K562 (cell line): ENCODE results near the gene PELI2. TPM values are rescaled to one million over a fixed set of nuclear protein-coding genes. Genes with fewer than 3 reads are reported as not detected.

ENCODE experiments used
- ATAC-seq: fragments of 200-7000 bp; cut with Tn5 transposase; 3 replicates; pipeline ENCODE4 v1.9.1; 2020; ENCODE audit warnings: moderate library complexity
- BruUV-seq: library from RNA; stranded (reverse); fragments of 400-500 nt; replicated peaks from 2 replicates; lab custom pipeline; 2021; lab: Mats Ljungman, UMichigan
- CTCF ChIA-PET: fragments of 300-600 bp; formaldehyde crosslinking; extraction: SDS; loops from one replicate; lab custom pipeline; 2021; ENCODE audit warnings: low intra/inter-chr PET ratio; lab: Yijun Ruan, JAX
- POLR2A ChIA-PET: fragments of 300-600, 350-650 bp; sonication (Branson Sonifier 250); formaldehyde crosslinking; extraction: SDS; loops from one replicate; lab custom pipeline; 2021; ENCODE audit warnings: antibody characterized with exemption, inconsistent platforms; lab: Yijun Ruan, JAX
- DNase-seq, 4 experiments: peaks; one replicate each; pipeline versions ENCODE4 v3.0.0 to v3.0.0-alpha.2; 2011 to 2018; ENCODE audit warnings: low spot score in 3 of 4, mixed read lengths in 3 of 4; ENCODE audit errors: extremely low read depth in 1 of 4
- FAIRE-seq: peaks from 2 replicates; lab custom pipeline; 2011; peaks lifted over from hg19 to GRCh38; lab: Jason Lieb, UNC
- H2AFZ ChIP-seq: 2 replicates; pipeline ENCODE4 v1.6.0; 2011; ENCODE audit warnings: low read depth, low read length, control low read depth, inconsistent platforms
- H3K27ac ChIP-seq: fragments of 200-600 bp; 3 replicates; pipeline ENCODE4 v1.8.0; 2011; ENCODE audit warnings: low read depth, mild to moderate bottlenecking, control low read depth, inconsistent platforms, low read length, moderate library complexity, mixed read lengths; ENCODE audit errors: extremely low read depth
- H3K27me3 ChIP-seq, 2 experiments: fragments of 300-600 bp in 1 of 2; 2 replicates in 1 of 2; 3 replicates in 1 of 2; pipeline versions ENCODE4 v1.6.0 to v1.8.0; 2011; ENCODE audit warnings: inconsistent platforms in 2 of 2, low read length in 2 of 2, mild to moderate bottlenecking in 1 of 2, mixed read lengths in 1 of 2, moderate library complexity in 1 of 2; ENCODE audit not compliant: control insufficient read depth in 2 of 2, insufficient read depth in 2 of 2
- H3K36me3 ChIP-seq: fragments of 300-600 bp; 3 replicates; pipeline ENCODE4 v1.8.0; 2011; ENCODE audit warnings: mild to moderate bottlenecking, low read length, inconsistent platforms; ENCODE audit not compliant: control insufficient read depth, insufficient read depth
- H3K4me1 ChIP-seq, 2 experiments: fragments of 200-600 bp in 1 of 2; replicated peaks in 1 of 2; 2 replicates in 1 of 2; 3 replicates in 1 of 2; pipeline versions ENCODE4 v1.5.1 to v1.8.0; 2011; ENCODE audit warnings: inconsistent platforms in 2 of 2, low read length in 2 of 2, mild to moderate bottlenecking in 1 of 2, mixed read lengths in 1 of 2, moderate library complexity in 1 of 2; ENCODE audit not compliant: control insufficient read depth in 2 of 2, insufficient read depth in 2 of 2
- H3K4me2 ChIP-seq: 2 replicates; pipeline ENCODE4 v1.6.1; 2011; ENCODE audit warnings: low read length, control low read depth, inconsistent platforms, mixed read lengths; ENCODE audit not compliant: insufficient read depth
- H3K4me3 ChIP-seq: fragments of 200-600 bp; sonication (generic), shearing (Covaris generic); 2 replicates; pipeline ENCODE4 v1.5.1; 2016; ENCODE audit warnings: control low read depth, inconsistent platforms
- H3K79me2 ChIP-seq: fragments of 200-600 bp; 3 replicates; pipeline ENCODE4 v1.8.0; 2011; ENCODE audit warnings: low read length, inconsistent platforms; ENCODE audit not compliant: control insufficient read depth, insufficient read depth
- H3K9ac ChIP-seq, 2 experiments: 2 replicates each; pipeline versions ENCODE4 v1.6.0 to v1.6.1; 2011; ENCODE audit warnings: low read depth in 2 of 2, low read length in 2 of 2, control low read depth in 1 of 2, inconsistent platforms in 1 of 2, mild to moderate bottlenecking in 1 of 2, mixed read lengths in 1 of 2; ENCODE audit not compliant: insufficient read depth in 1 of 2
- H3K9me1 ChIP-seq: one replicate; pipeline ENCODE4 v1.6.0; 2011; ENCODE audit warnings: inconsistent platforms, mild to moderate bottlenecking, low read length, moderate library complexity; ENCODE audit not compliant: control insufficient read depth, insufficient read depth
- H3K9me3 ChIP-seq: replicated peaks from 2 replicates; pipeline ENCODE4 v1.5.1; 2011; ENCODE audit warnings: low read depth, low read length, inconsistent platforms; ENCODE audit not compliant: control insufficient read depth, insufficient read depth
- H4K20me1 ChIP-seq: replicated peaks from 2 replicates; pipeline ENCODE4 v1.6.1; 2011; ENCODE audit warnings: low read length, inconsistent platforms, mixed read lengths; ENCODE audit not compliant: control insufficient read depth, insufficient read depth
- PCBP1 ChIP-seq: fragments of 200-400 bp; formaldehyde crosslinking; IDR thresholded peaks from 2 replicates; pipeline ENCODE4 v1.6.1; 2018; ENCODE audit warnings: mild to moderate bottlenecking, low read depth, low read length; ENCODE audit not compliant: poor library complexity, severe bottlenecking
- ZNF766 ChIP-seq: fragments of 200-800 bp; sonication (Bioruptor generic); conservative IDR thresholded peaks from 2 replicates; pipeline ENCODE4 v1.6.1; 2016; ENCODE audit warnings: missing genetic modification characterization, missing compliant biosample characterization
- WGBS: fragments of 100-300 bp; shearing (Covaris generic); methylation state at CpG from one replicate; pipeline ENCODE4 v1.1.6; 2016; ENCODE audit warnings: low coverage, mixed read lengths; ENCODE audit not compliant: insufficient coverage; ENCODE audit errors: missing lambda C conversion rate; 5-methylcytosine and 5-hydroxymethylcytosine counted together
- in situ Hi-C: fragments of 300-500 bp; cut with MboI; formaldehyde crosslinking; loops from 4 replicates; pipeline ENCODE4 v1.15.0; 2018; ENCODE audit warnings: inconsistent platforms, mixed read lengths
- intact Hi-C: fragments of 100-400 bp; cut with micrococcal nuclease; formaldehyde crosslinking; loops from 2 replicates; pipeline ENCODE4 v1.14.2; 2022
- polyA plus RNA-seq, 8 experiments: library from polyadenylated mRNA; depleted of rRNA in 4 of 8; stranded (reverse) in 5 of 8; unstranded in 3 of 8; fragments of >200 nt; fragmentation: Nextera tagmentation in 2 of 8; fragmentation: Illumina TruSeq in 1 of 8; extraction: Ambion mirVana in 2 of 8; extraction: Trizol in 1 of 8; gene quantifications; 2 replicates each; pipeline versions ENCODE4 v1.2.1 to v1.2.3, GENCODE V29; 2011 to 2014; ENCODE audit warnings: inconsistent platforms in 1 of 8, missing spikeins in 1 of 8
- total RNA-seq, 7 experiments: library from RNA; depleted of rRNA in 6 of 7; stranded (reverse); fragments of >200 nt in 6 of 7; fragmentation: Illumina TruSeq in 2 of 7; extraction: Trizol in 2 of 7; gene quantifications; 2 replicates each; pipeline versions ENCODE4 v1.2.1 to v1.2.3, GENCODE V29; 2011 to 2021; ENCODE audit warnings: low replicate concordance in 1 of 7

Gene PELI2
- total and polyA plus RNA-seq, 9 of the 15 experiments (the other 6 are each of a cell fraction or from before 2014, with no cell fraction given): 0.20 to 1.5 (median 0.44) TPM

- no peak for DNase-seq
- H2AFZ ChIP-seq: no peak overlapping the region
- WGBS: 39% methylated on average over 6 of the region's 7 CpGs
- in situ Hi-C loops: no loop called here
- no peaks in the 10 kb centered on the region for H3K36me3 ChIP-seq
- no peak for TF ChIP-seq ZNF766 (CRISPR knock-in tag)
- TF ChIP-seq PCBP1: no peak
- H3K9me3 ChIP-seq: no peaks in the 10 kb centered on the region
- no peaks in the 10 kb centered on the region for H3K9me1 ChIP-seq
- peaks cover 0 to 5% of the 10 kb centered on the region in 2 experiments; a peak in 3 of 5 replicates for H3K4me1 ChIP-seq
- H3K79me2 ChIP-seq: no peaks in the 10 kb centered on the region
- POLR2A ChIA-PET: no interaction called here
- FAIRE-seq: no peak
- H3K27ac ChIP-seq: no peak overlapping the region
- no peaks in the 10 kb centered on the region for H4K20me1 ChIP-seq
- CTCF ChIA-PET: interaction anchor here (0.7 kb wide), 1 partner anchor 867 kb away, joined by 3 read pairs; no protein-coding TSS in a partner anchor
- no peak overlapping the region for H3K4me2 ChIP-seq
- intact Hi-C loops: loop anchor here (10.0 kb wide), 1 partner anchor 117 kb away; no protein-coding TSS in a partner anchor
- no peak overlapping the region for H3K4me3 ChIP-seq
- no peak overlapping the region for H3K9ac ChIP-seq
- BruUV-seq: no TSS peak
- H3K27me3 ChIP-seq: 0 out of 5 replicates have a peak, but pooled peaks cover 0 to 2% of the 10 kb centered on the region in 2 experiments
- no peak for ATAC-seq
Measured at GRCh38 chr14:56331592-56332216, 213.5 kb downstream of the PELI2 start.
